B cell (primary cell): ENCODE measurements around the gene SCUBE1. TPM values are rescaled to one million over a fixed set of nuclear protein-coding genes. Genes with fewer than 3 reads are reported as not detected.

Experiments used
- ATAC-seq: fragments of 200-7000 bp; cut with Tn5 transposase; one replicate; pipeline ENCODE4 v1.10.0; 2021; ENCODE audit warnings: low read depth, mild to moderate bottlenecking, moderate number of reproducible peaks, moderate library complexity
- CTCF ChIA-PET: fragments of 350-600 bp; sonication (Branson Sonifier 250); formaldehyde crosslinking; loops from one replicate; lab custom pipeline; 2021; ENCODE audit warnings: antibody characterized with exemption, inconsistent platforms; lab: Charles Lee
- POLR2A ChIA-PET: fragments of 350-600 bp; sonication (Branson Sonifier 250); formaldehyde crosslinking; loops from one replicate; lab custom pipeline; 2021; ENCODE audit warnings: antibody characterized with exemption; lab: Charles Lee
- DNase-seq: peaks from one replicate; pipeline ENCODE4 v3.0.0; 2013
- H2AFZ ChIP-seq: 2 replicates; pipeline ENCODE4 v1.6.1; 2012; ENCODE audit warnings: mild to moderate bottlenecking, low read depth, low read length; ENCODE audit not compliant: insufficient read depth, poor library complexity, severe bottlenecking
- H3K27ac ChIP-seq, 2 donors: 1 replicate in 1 of 2; 2 replicates in 1 of 2; pipeline ENCODE4 v1.5.1; 2012 to 2013; ENCODE audit warnings: low read length in 2 of 2, mild to moderate bottlenecking in 2 of 2, moderate library complexity in 1 of 2
- H3K27me3 ChIP-seq, 4 experiments: fragments of 200-600 bp in 1 of 4; sonication (generic) in 1 of 4; replicated peaks in 1 of 4; 1 replicate in 2 of 4; 2 replicates in 2 of 4; pipeline versions ENCODE4 v1.6.1 to v1.7.0; 2013 to 2016; ENCODE audit warnings: low read length in 3 of 4, mild to moderate bottlenecking in 2 of 4, mixed read lengths in 1 of 4, moderate library complexity in 1 of 4; ENCODE audit not compliant: insufficient read depth in 4 of 4, control insufficient read depth in 3 of 4; ENCODE audit errors: control extremely low read depth in 1 of 4
- H3K36me3 ChIP-seq, 2 experiments: replicated peaks in 1 of 2; 1 replicate in 1 of 2; 2 replicates in 1 of 2; pipeline versions ENCODE4 v1.6.1 to v1.7.1; 2013; ENCODE audit warnings: low read length in 1 of 2; ENCODE audit not compliant: insufficient read depth in 2 of 2, control insufficient read depth in 1 of 2; ENCODE audit errors: control extremely low read depth in 1 of 2, extremely low read depth in 1 of 2
- H3K4me1 ChIP-seq, 2 donors: fragments of 200-600 bp in 1 of 2; sonication (generic) in 1 of 2; 1 replicate in 1 of 2; 2 replicates in 1 of 2; pipeline versions ENCODE4 v1.5.1 to v1.6.1; 2013 to 2017; ENCODE audit warnings: low read length in 2 of 2; ENCODE audit not compliant: control insufficient read depth in 2 of 2, insufficient read depth in 2 of 2
- H3K4me2 ChIP-seq: replicated peaks from 2 replicates; pipeline ENCODE3; 2012; ENCODE audit warnings: mild to moderate bottlenecking, low read depth, low read length; ENCODE audit not compliant: poor library complexity, severe bottlenecking
- H3K4me3 ChIP-seq, 5 experiments: fragments of 200-600 bp in 1 of 5; sonication (generic) in 1 of 5; 1 replicate in 3 of 5; 2 replicates in 2 of 5; pipeline versions ENCODE4 v1.5.1 to v1.7.0; 2011 to 2016; ENCODE audit warnings: low read length in 4 of 5, mild to moderate bottlenecking in 4 of 5, low read depth in 2 of 5, control low read depth in 1 of 5, moderate library complexity in 1 of 5; ENCODE audit not compliant: insufficient read depth in 1 of 5; ENCODE audit errors: control extremely low read depth in 1 of 5, extremely low read depth in 1 of 5
- H3K79me2 ChIP-seq: fragments of 200-600 bp; sonication (generic); one replicate; pipeline ENCODE4 v1.6.0; 2016; ENCODE audit warnings: low read length; ENCODE audit not compliant: control insufficient read depth, insufficient read depth
- H3K9ac ChIP-seq: fragments of 200-600 bp; sonication (generic); 2 replicates; pipeline ENCODE4 v1.6.1; 2017; ENCODE audit warnings: mild to moderate bottlenecking, low read length, moderate library complexity
- H3K9me3 ChIP-seq, 3 donors: one replicate each; pipeline versions ENCODE4 v1.6.1 to v1.7.1; 2013; ENCODE audit warnings: low read length in 2 of 3; ENCODE audit not compliant: control insufficient read depth in 2 of 3, insufficient read depth in 1 of 3; ENCODE audit errors: control extremely low read depth in 1 of 3
- H4K20me1 ChIP-seq: 2 replicates; pipeline ENCODE4 v1.6.0; 2012; ENCODE audit warnings: mild to moderate bottlenecking, low read length; ENCODE audit not compliant: insufficient read depth, control insufficient read depth, poor library complexity, severe bottlenecking
- H3K27ac Mint-ChIP-seq: one replicate; pipeline ENCODE4 v1.8.0; 2021; ENCODE audit warnings: mixed read lengths
- H3K27me3 Mint-ChIP-seq: one replicate; pipeline ENCODE4 v1.8.0; 2021; ENCODE audit warnings: mixed read lengths
- H3K4me1 Mint-ChIP-seq: one replicate; pipeline ENCODE4 v1.8.0; 2021; ENCODE audit warnings: mixed read lengths
- H3K4me3 Mint-ChIP-seq: one replicate; pipeline ENCODE4 v1.8.0; 2021; ENCODE audit warnings: mixed read lengths
- H3K9me3 Mint-ChIP-seq: one replicate; pipeline ENCODE4 v1.8.0; 2022; ENCODE audit warnings: mixed read lengths; ENCODE audit not compliant: insufficient read depth
- EZH2 ChIP-seq: IDR thresholded peaks from 2 replicates; pipeline ENCODE4 v1.6.1; 2012; ENCODE audit warnings: borderline replicate concordance, low read depth, mild to moderate bottlenecking, moderate library complexity, low read length; ENCODE audit not compliant: insufficient read depth, poor library complexity, severe bottlenecking
- WGBS: methylation state at CpG from one replicate; pipeline ENCODE4 v1.1.5; 2013; ENCODE audit warnings: missing lambda C conversion rate; ENCODE audit not compliant: insufficient coverage; 5-methylcytosine and 5-hydroxymethylcytosine counted together
- intact Hi-C: fragments of 100-400 bp; cut with micrococcal nuclease; formaldehyde crosslinking; loops from one replicate; pipeline ENCODE4 v1.10.0; 2022
- polyA plus RNA-seq: library from polyadenylated mRNA; depleted of rRNA; stranded (reverse); fragments of >200 nt; gene quantifications from 2 replicates; pipeline ENCODE4 v1.2.3, GENCODE V29; 2012
- total RNA-seq, 2 donors: library from RNA; stranded (reverse); fragments of 120-200 nt in 1 of 2; gene quantifications; 1 replicate in 1 of 2; 2 replicates in 1 of 2; pipeline versions ENCODE4 v1.2.3 to v1.2.4, GENCODE V29; 2013 to 2022
- TF ChIP-seq, protein P1 (sequence below): fragments of 200-600 bp; IDR thresholded peaks from one replicate; pipeline ENCODE4 v1.8.0; 2022; ENCODE audit warnings: antibody characterized with exemption, mild to moderate bottlenecking

SCUBE1 gene
- total and polyA plus RNA-seq, 2 donors (not counting 1 experiment from before 2014, with no cell fraction given) = not detected

DNA sequence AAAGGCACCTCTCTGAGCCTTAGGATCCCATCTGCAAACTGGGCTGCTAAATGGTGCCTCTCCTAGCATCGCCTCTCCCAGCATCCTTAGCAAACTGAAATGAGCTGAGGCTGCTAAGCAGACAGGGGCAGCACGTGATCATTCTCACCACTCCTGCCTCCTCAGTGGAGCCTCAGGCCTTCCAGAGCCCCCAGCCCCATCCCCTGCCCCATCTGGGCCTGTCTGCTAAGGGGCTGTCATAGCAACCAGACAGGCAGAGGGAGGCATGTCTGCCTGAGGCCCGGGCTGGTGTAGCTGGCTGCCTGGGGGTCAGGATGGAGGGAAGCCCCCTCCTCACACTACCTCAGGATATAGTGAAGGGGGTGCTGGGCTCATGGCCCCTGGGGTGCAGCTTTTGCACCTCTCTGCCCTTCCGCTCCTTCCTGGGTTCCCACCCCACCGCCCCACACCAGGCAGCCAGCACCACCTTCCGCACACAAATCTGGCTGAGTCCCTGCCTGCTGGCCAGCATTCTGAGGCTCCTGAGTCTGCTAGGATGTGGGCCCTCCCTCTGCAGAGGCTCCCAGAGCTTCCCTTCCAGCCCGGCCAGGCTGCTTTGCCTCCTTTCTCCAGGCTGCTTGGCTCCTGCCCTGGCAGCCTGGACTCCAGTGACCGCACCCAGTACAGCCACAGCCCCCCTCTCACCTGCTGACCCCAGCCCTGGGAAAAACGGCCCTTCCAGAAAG, 108.7 kb downstream of the SCUBE1 start:
- TF ChIP-seq, protein P1, sequence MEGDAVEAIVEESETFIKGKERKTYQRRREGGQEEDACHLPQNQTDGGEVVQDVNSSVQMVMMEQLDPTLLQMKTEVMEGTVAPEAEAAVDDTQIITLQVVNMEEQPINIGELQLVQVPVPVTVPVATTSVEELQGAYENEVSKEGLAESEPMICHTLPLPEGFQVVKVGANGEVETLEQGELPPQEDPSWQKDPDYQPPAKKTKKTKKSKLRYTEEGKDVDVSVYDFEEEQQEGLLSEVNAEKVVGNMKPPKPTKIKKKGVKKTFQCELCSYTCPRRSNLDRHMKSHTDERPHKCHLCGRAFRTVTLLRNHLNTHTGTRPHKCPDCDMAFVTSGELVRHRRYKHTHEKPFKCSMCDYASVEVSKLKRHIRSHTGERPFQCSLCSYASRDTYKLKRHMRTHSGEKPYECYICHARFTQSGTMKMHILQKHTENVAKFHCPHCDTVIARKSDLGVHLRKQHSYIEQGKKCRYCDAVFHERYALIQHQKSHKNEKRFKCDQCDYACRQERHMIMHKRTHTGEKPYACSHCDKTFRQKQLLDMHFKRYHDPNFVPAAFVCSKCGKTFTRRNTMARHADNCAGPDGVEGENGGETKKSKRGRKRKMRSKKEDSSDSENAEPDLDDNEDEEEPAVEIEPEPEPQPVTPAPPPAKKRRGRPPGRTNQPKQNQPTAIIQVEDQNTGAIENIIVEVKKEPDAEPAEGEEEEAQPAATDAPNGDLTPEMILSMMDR = no peak
- TF ChIP-seq EZH2 = no peak
- H3K27ac Mint-ChIP-seq = no peak overlapping the region
- peaks cover 9% of the 10 kb centered on the region for H3K27me3 Mint-ChIP-seq
- intact Hi-C loops = no loop called here
- ChIA-PET POLR2A (interaction anchor here (0.7 kb wide), 1 partner anchor 88 kb away, joined by 3 read pairs; no protein-coding TSS in a partner anchor), CTCF (interaction anchor here (1.5 to 1.6 kb wide), 2 partner anchors 9 to 112 kb away, joined by 6 read pairs; no protein-coding TSS in a partner anchor)
- no peak for DNase-seq
- WGBS = 85% methylated on average over 8 of the region's 9 CpGs
- ATAC-seq = no peak
- H3K4me3 ChIP-seq = no peak overlapping the region
- no peaks in the 10 kb centered on the region for H3K36me3 ChIP-seq
- no peak overlapping the region for H3K27ac ChIP-seq
- H3K9me3 Mint-ChIP-seq = no peaks in the 10 kb centered on the region
- peaks cover 4 to 7% of the 10 kb centered on the region in 2 donors for H3K4me1 ChIP-seq
- H3K27me3 ChIP-seq = peaks cover 0 to 15% (median 0%) of the 10 kb centered on the region in 4 experiments
- H3K79me2 ChIP-seq = no peaks in the 10 kb centered on the region
- H2AFZ ChIP-seq = no peak overlapping the region
- H3K4me1 Mint-ChIP-seq = peaks cover 4% of the 10 kb centered on the region
- no peaks in the 10 kb centered on the region for H3K9me3 ChIP-seq
- no peak overlapping the region for H3K4me2 ChIP-seq
- H3K4me3 Mint-ChIP-seq = no peak overlapping the region
- no peaks in the 10 kb centered on the region for H4K20me1 ChIP-seq
- H3K9ac ChIP-seq = no peak overlapping the region

GRCh38 chr22:43233529-43233928, 109.6 kb downstream of the SCUBE1 start:
- Mint-ChIP-seq H3K4me1 (peaks cover 4% of the 10 kb centered on the region), H3K27ac (no peak overlapping the region), H3K27me3 (peaks cover 9% of the 10 kb centered on the region), H3K9me3 (no peaks in the 10 kb centered on the region), H3K4me3 (no peak overlapping the region)
- Histone ChIP-seq H3K4me1 (peaks cover 4 to 7% of the 10 kb centered on the region in 2 donors), H3K4me2 (no peak overlapping the region), H3K79me2 (no peaks in the 10 kb centered on the region), H3K27ac (no peak overlapping the region), H3K9me3 (no peaks in the 10 kb centered on the region), H3K4me3 (no peak overlapping the region), H4K20me1 (no peaks in the 10 kb centered on the region), H3K9ac (no peak overlapping the region), H3K36me3 (no peaks in the 10 kb centered on the region), H2AFZ (no peak overlapping the region), H3K27me3 (peaks cover 0 to 15% (median 0%) of the 10 kb centered on the region in 4 experiments)
- WGBS = 95% methylated on average over 6 of the region's 6 CpGs
- CTCF ChIA-PET = interaction anchor here (0.8 kb wide), 1 partner anchor 9 kb away, joined by 3 read pairs; no protein-coding TSS in a partner anchor
- POLR2A ChIA-PET = interaction anchor here (0.7 kb wide), 1 partner anchor 87 kb away, joined by 3 read pairs; no protein-coding TSS in a partner anchor
- ATAC-seq = no peak
- TF ChIP-seq, protein P1 = no peak
- no peak for TF ChIP-seq EZH2
- intact Hi-C loops = no loop called here
- no peak for DNase-seq
